C1 segment of cervical spinal cord (tissue), 14 donors: ENCODE measurements around the gene CCDC102A.

Experiments used
- DNase-seq, 14 donors: peaks; one replicate each; lab custom pipeline; 2025; lab: John Stamatoyannopoulos, UW

The CCDC102A gene

GRCh38 chr16:57462209-57462977 is 74.0 kb downstream of the CCDC102A start, which contains the start of gene POLR2C:
POLR2C (plus strand) TSS chr16:57462679; CDS start chr16:57462725, 46 bp downstream.
- DNase-seq: peak in 13 of 14 donors; percentile 17 to 83 (median 65)
